A549 (cell line): ENCODE data around the gene NPHP1. TPM values are rescaled to one million over a fixed set of nuclear protein-coding genes. Genes with fewer than 3 reads are reported as not detected.
"Not testable (repeated sequence)": the region's sequence is repeated elsewhere in the genome, so short reads cannot be mapped to it uniquely, and the experiment has no call there.

Experiments
- ATAC-seq, 2 experiments: fragments of 200-7000 bp in 1 of 2; fragments of >200 bp in 1 of 2; cut with Nextera tagmentation in 1 of 2; cut with Tn5 transposase in 1 of 2; 3 replicates each; pipeline versions ENCODE4 v1.8.0 to v1.9.1; 2018 to 2020; ENCODE audit warnings: mild to moderate bottlenecking in 1 of 2, moderate library complexity in 1 of 2
- CTCF ChIA-PET: fragments of 300-600 bp; sonication (Branson Sonifier 250); formaldehyde crosslinking; extraction: SDS; loops from one replicate; lab custom pipeline; 2021; ENCODE audit warnings: antibody characterized with exemption, inconsistent platforms; lab: Yijun Ruan, JAX
- POLR2A ChIA-PET: fragments of 350-600 bp; formaldehyde crosslinking; extraction: SDS; loops from one replicate; lab custom pipeline; 2021; ENCODE audit warnings: antibody characterized with exemption, inconsistent platforms; lab: Yijun Ruan, JAX
- DNase-seq, 2 experiments: peaks; one replicate each; pipeline versions ENCODE4 v3.0.0 to v3.0.0-alpha.2; 2011 to 2016; ENCODE audit warnings: low read depth in 1 of 2, low spot score in 1 of 2
- FAIRE-seq: peaks from 2 replicates; lab custom pipeline; 2011; peaks lifted over from hg19 to GRCh38; lab: Jason Lieb, UNC
- H3K27ac ChIP-seq, 2 experiments: fragments of >200 bp; sonication (Bioruptor Twin); formaldehyde crosslinking; 3 replicates each; pipeline ENCODE4 v1.5.1; 2016 to 2017
- H3K4me1 ChIP-seq: fragments of >200 bp; sonication (Bioruptor Twin); formaldehyde crosslinking; 3 replicates; pipeline ENCODE4 v1.6.1; 2016
- H3K4me2 ChIP-seq: fragments of >200 bp; sonication (Bioruptor Twin); formaldehyde crosslinking; 3 replicates; pipeline ENCODE4 v1.6.1; 2016
- H3K4me3 ChIP-seq: fragments of >200 bp; sonication (Bioruptor Twin); formaldehyde crosslinking; 3 replicates; pipeline ENCODE4 v1.5.1; 2016
- H3K9me3 ChIP-seq: fragments of >200 bp; sonication (Bioruptor Twin); formaldehyde crosslinking; 3 replicates; pipeline ENCODE4 v1.6.1; 2016
- CBX8 ChIP-seq: fragments of 200-600 bp; sonication (generic); IDR thresholded peaks from 2 replicates; pipeline ENCODE4 v1.6.1; 2016
- GATA3 ChIP-seq: IDR thresholded peaks from 2 replicates; pipeline ENCODE4 v1.6.1; 2012; ENCODE audit warnings: borderline replicate concordance
- POLR2AphosphoS2 ChIP-seq: conservative IDR thresholded peaks from 2 replicates; pipeline ENCODE4 v1.6.1; 2012; ENCODE audit warnings: low read length, improper control_type of control experiment, inconsistent platforms
- REST ChIP-seq: fragments of 200-600 bp; sonication (generic); IDR thresholded peaks from 2 replicates; pipeline ENCODE4 v1.6.1; 2016; ENCODE audit warnings: antibody characterized with exemption, mild to moderate bottlenecking, moderate library complexity
- WGBS: methylation state at CpG from one replicate; pipeline ENCODE4 v1.1.6; 2017; ENCODE audit errors: missing lambda C conversion rate; 5-methylcytosine and 5-hydroxymethylcytosine counted together
- polyA plus RNA-seq, 4 experiments: library from polyadenylated mRNA; depleted of rRNA in 3 of 4; stranded (reverse); fragments of >200 nt; fragmentation: RNase III in 1 of 4; extraction: RNeasy Plus Mini Kit Qiagen cat#74134 plus additional on column Dnase treatment in 1 of 4; gene quantifications; 2 replicates in 3 of 4; 3 replicates in 1 of 4; pipeline ENCODE4 v1.2.3, GENCODE V29; 2011 to 2017

Gene NPHP1
- polyA plus RNA-seq, 2 of the 4 experiments (the other 2 are of a cell fraction): 8.4 to 15.4 TPM

- TF ChIP-seq REST (0 out of 2 replicates have a peak, but pooled peaks have one; percentile 19), CBX8 (no peak), GATA3 (no peak), POLR2AphosphoS2 (no peak)
Observed at GRCh38 chr2:110204408-110205385, at the start of gene NPHP1 (continued).

GRCh38 chr2:110248081-110248795 is 43.4 kb upstream of the NPHP1 start:
- ATAC-seq, FAIRE-seq, DNase-seq, POLR2A ChIA-PET, H3K9me3 ChIP-seq, CTCF ChIA-PET, H3K27ac ChIP-seq, H3K4me2 ChIP-seq, H3K4me1 ChIP-seq, H3K4me3 ChIP-seq: not testable (repeated sequence)
- 63% methylated on average over 6 of the region's 7 CpGs for WGBS

GRCh38 chr2:110245488-110246435 is 40.9 kb upstream of the NPHP1 start:
- H3K9me3 ChIP-seq, H3K4me2 ChIP-seq, H3K4me1 ChIP-seq, H3K27ac ChIP-seq, H3K4me3 ChIP-seq, DNase-seq, POLR2A ChIA-PET, ATAC-seq, FAIRE-seq, CTCF ChIA-PET: not testable (repeated sequence)
- no CpG with 5 or more reads among the region's 89 CpGs for WGBS

- H3K4me3 ChIP-seq, POLR2A ChIA-PET, FAIRE-seq, CTCF ChIA-PET, H3K4me1 ChIP-seq, DNase-seq, H3K9me3 ChIP-seq, H3K27ac ChIP-seq, H3K4me2 ChIP-seq: not testable (repeated sequence)
- 0 out of 6 replicates have a peak, but pooled peaks of 1 of the 2 experiments have one; percentile 13 for ATAC-seq
- 43% methylated on average over 1 of the region's 3 CpGs for WGBS
Observed at GRCh38 chr2:110243283-110243682, 38.5 kb upstream of the NPHP1 start.

- POLR2A ChIA-PET, ATAC-seq, CTCF ChIA-PET, H3K4me3 ChIP-seq, H3K9me3 ChIP-seq, H3K27ac ChIP-seq, FAIRE-seq, H3K4me2 ChIP-seq, DNase-seq, H3K4me1 ChIP-seq: not testable (repeated sequence)
- WGBS: 72% methylated on average over 5 of the region's 5 CpGs
Observed at GRCh38 chr2:110234514-110234913, 29.7 kb upstream of the NPHP1 start.

GRCh38 chr2:110229886-110230285 is 25.1 kb upstream of the NPHP1 start:
- H3K4me1 ChIP-seq, FAIRE-seq, H3K27ac ChIP-seq, H3K4me2 ChIP-seq, DNase-seq, CTCF ChIA-PET, H3K4me3 ChIP-seq, POLR2A ChIA-PET, H3K9me3 ChIP-seq, ATAC-seq: not testable (repeated sequence)
- WGBS: no CpG with 5 or more reads among the region's 1 CpG

GRCh38 chr2:110222626-110223025 is 17.8 kb upstream of the NPHP1 start:
- FAIRE-seq, H3K27ac ChIP-seq, ATAC-seq, POLR2A ChIA-PET, H3K4me2 ChIP-seq, DNase-seq, H3K4me1 ChIP-seq, H3K9me3 ChIP-seq, H3K4me3 ChIP-seq: not testable (repeated sequence)
- 92% methylated on average over 1 of the region's 1 CpG for WGBS
- CTCF ChIA-PET: interaction anchor here (1.5 kb wide), 1 partner anchor 66 kb away, joined by 4 read pairs; no protein-coding TSS in a partner anchor
